GM12891 (cell line): ENCODE measurements around the gene MS4A13.

Experiments used
- PAX5 ChIP-seq: IDR thresholded peaks from 2 replicates; pipeline ENCODE4 v1.6.1; 2011; ENCODE audit warnings: low read length, moderate library complexity, mild to moderate bottlenecking; ENCODE audit not compliant: insufficient read depth, severe bottlenecking
- POLR2A ChIP-seq: IDR thresholded peaks from 2 replicates; pipeline ENCODE4 v1.6.1; 2011; ENCODE audit warnings: low read depth, low read length, control low read depth
- POLR2AphosphoS5 ChIP-seq: IDR thresholded peaks from 2 replicates; pipeline ENCODE4 v1.6.1; 2011; ENCODE audit warnings: low read depth, low read length, control low read depth
- TAF1 ChIP-seq: IDR thresholded peaks from 2 replicates; pipeline ENCODE4 v1.6.1; 2011; ENCODE audit warnings: low read depth, low read length, control low read depth

DNA sequence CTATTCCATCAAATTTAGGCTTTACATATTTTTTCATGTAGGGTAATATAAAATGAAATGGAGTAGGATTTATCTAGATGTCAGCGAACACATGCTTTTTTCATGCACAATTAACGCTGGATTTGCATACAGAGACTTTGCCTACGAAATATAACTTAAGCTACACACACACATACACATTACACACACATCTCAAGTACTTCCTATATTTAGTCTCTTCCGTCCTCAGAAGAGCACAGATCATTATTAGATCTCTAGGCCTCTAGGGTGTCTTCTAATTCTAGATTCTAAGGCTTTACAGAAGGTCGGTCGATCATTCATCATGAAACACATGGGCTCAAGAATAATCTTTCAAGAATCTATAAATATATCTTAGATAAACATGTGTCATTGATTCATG, 3.8 kb upstream of the MS4A13 start:
- TF ChIP-seq POLR2AphosphoS5 (no peak), POLR2A (no peak), TAF1 (no peak), PAX5 (no peak)
